NCI-H1694 treated with DMSO at 0.1 percent for 48 hours (cell line): ENCODE measurements around the gene F7.

Experiments used
- DNase-seq: peaks from one replicate; lab custom pipeline; 2025; lab: John Stamatoyannopoulos, UW

The F7 gene

DNA sequence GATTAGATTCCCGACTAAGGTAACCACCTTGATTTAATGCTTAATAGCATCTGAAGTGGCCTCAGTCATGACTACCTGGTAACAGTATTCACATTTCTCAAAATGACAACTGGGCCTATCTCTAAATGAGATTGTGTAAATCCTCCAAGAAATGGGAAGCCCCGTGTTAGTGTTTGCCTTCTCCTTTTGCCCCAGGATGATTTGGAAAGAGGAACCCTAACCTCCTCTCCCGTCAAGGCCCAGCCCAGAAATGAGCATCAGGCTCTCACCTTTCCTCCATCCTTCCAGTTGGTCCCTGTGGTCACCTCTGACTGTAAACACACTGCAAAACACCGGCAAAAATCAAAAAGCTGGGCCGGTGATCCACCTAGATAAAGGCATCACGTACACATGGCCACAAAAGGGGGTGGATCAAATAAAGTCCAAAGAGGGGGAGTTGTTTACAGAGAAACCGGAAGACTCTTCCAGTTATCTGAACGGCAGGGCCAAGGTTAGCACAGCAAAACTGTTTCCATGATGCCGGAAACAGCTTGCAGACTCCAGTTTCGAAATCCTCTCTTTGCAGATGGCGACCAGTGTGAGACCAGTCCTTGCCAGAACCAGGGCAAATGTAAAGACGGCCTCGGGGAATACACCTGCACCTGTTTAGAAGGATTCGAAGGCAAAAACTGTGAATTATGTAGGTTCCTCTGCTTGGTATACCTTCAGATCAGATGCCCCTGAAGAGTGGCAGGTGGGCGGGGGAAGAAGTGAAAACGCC lies 33.4 kb downstream of the F7 start:
- DNase-seq: no peak

DNA sequence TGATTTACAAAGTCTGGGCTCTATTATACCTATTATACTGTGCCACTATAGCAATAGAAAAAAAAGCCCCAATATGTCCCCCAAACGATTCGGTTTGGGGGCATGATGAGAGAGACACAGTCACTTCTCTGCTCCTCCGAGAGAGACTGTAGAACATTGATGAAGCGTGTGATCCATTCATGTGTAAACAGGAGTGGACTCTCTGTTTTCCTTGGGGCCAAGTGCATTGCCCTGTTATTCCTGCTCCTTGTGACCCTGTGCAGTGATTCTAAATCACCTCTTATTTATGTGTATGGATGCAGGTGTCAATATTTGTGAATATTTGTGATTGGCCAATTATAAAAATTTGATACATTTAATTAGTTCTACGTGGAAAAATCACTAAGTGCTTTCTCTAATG lies 34.0 kb downstream of the F7 start:
- no peak for DNase-seq

GRCh38 chr13:113140677-113141600 lies 35.3 kb downstream of the F7 start:
- DNase-seq: no peak

DNA sequence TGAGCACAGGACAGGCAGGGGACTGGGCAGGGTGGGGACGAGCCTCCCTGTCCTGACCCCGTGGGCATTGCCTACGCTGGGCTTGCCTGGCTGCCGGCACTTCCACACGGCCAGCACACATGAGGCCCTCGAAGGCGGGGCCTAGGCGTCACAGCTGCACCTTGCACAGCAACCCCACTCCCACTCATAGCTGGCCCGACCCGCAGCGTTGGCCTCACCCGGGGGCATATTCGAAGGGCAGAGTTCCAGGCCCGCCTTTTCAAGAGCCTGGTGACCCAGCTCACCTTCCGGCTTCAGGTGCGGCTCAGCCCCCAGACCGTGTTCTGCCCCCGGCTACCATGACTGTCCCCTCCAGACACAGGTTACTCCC lies 36.0 kb downstream of the F7 start:
- no peak for DNase-seq

DNA sequence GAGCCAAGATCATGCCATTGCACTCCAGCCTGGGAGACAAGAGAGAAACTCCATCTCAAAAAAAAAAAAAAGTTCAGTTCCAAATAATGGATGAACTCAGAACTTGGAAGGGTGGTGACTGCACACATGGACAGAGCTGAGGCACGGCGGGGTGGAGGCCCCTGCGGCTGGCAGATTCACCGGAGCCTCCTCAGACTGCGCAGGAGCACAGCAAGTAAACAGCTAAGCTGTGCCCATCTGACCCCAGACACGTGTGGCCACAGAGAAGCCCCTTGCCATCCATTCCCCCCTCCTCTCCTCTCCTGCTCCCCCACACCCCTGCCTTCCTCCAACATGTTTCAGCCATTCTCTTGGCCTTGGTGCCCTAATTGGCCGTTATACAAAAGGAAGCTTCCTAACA lies 37.3 kb downstream of the F7 start:
- DNase-seq: no peak

GRCh38 chr13:113143466-113144254 lies 38.1 kb downstream of the F7 start:
- DNase-seq: no peak

DNA sequence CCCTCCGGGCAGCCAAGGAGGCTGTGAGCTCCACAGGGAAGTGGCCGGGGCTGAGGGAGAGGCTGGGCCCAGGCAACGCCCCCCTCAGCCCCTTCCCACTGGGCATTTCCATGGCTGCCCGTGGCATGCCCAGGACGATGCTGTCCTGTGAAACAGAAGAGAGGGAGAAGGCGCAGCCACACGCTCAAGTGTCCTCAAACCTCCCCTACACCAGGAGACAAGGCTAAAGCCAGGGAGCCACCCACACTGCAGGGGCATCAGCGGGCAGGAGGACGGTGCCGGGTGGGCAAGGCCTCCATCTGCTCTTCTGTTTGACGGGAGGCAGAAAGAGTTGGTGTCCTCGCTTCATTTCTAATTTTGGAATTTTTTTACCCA lies 38.7 kb downstream of the F7 start:
- no peak for DNase-seq

GRCh38 chr13:113145496-113145895 lies 39.9 kb downstream of the F7 start:
- DNase-seq: no peak

GRCh38 chr13:113145911-113146598 lies 40.5 kb downstream of the F7 start:
- DNase-seq: no peak

DNA sequence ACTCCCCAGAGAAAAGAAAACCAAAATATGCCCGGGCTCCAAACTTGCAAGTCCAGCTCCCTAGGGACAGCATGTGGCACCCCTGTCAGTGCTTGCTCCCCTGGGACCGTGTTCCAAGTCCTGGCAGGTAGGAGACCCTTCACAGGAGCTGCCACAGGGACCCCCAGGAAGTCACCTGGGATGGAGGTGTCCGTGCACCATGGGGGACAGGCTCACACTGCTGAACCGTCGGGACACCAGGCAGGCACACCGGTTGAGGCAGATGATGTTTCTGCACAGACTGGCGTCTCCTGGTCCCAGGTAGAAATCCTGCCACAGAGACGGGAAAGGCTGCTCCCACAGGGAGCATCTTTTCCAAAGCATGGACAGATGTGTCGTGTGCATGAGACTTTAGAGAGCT lies 41.2 kb downstream of the F7 start:
- no peak for DNase-seq

GRCh38 chr13:113147206-113147605 lies 41.6 kb downstream of the F7 start:
- no peak for DNase-seq

DNA sequence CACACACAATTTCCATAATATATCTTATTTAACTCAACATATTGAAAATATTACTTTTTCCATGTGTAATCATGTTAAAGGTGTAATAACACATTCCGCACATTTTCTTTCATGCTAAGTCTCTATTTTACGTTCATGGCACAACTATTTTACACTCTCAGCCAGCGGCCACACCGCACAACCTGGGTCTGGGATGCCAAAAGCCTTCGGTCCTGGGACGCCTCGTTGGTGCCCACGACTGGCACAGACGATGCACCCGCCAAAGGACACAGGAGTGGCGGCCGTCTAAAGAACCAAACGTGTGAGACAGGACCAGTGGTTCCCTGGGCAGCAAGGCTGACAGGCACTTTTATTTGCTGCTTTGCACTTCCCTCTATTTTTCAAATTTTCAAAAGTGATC lies 42.8 kb downstream of the F7 start:
- DNase-seq: no peak

GRCh38 chr13:113148940-113149503 lies 43.4 kb downstream of the F7 start:
- no peak for DNase-seq

DNA sequence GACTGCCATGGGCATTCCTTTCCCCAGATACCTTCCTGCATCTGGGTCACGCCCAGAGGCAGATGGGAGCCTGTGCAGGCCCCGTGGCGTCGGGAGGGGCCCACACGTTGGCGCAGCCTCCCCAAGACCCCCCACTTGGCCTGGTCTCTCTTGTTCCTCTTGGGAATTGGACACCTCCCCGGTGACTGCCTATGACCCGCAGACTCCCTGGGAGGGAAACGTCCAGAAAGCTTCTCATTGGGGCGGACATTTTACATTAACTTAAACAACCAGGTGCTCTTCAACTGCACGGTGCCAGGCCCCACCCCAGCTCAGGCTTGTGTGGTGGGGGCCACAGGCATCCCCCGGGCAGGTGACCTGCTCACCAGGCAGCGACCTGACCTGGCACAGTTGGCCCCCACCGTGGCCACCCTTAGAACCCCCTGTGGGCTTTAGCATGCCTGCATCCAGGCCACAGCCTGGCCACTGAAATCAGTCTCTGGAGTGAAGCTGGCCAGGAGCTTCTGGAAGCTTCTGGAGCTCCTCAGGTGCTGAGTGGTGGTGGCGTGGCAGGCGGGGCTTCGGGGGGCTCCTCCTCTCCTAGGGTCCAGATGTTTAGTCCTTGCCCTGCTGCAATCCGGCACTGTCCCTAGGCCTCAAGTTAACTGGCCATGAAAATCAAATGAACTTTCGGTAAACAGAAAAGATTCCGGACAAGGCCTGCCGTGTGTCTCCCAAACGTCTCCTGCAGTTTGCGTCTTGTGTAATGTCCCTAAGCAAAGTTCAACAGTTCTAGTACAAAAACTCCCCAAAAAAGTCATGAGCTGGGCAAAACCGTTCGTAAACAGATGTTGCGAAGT lies 44.3 kb downstream of the F7 start:
- DNase-seq: no peak

- DNase-seq: no peak
Measured at GRCh38 chr13:113150550-113151365, 45.2 kb downstream of the F7 start.

GRCh38 chr13:113151745-113152690 lies 46.4 kb downstream of the F7 start:
- DNase-seq: no peak

DNA sequence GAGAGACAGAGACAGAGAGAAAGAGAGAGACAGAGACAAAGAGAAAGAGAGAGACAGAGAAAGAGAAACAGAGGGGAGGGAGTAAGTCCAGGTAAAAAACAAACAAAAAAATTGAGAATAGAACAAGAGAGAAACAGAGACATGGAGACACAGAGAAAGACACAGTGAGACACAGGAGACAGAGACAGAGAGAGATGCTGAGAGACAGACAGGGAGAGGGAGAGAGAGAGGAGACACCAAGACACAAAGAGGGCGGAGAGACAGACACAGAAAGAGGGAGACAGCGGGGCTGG lies 47.0 kb downstream of the F7 start:
- no peak for DNase-seq

- no peak for DNase-seq
Measured at GRCh38 chr13:113152984-113153809, 47.6 kb downstream of the F7 start.
